Erythroblast (primary cell): ENCODE measurements around the gene KMT5C.

ENCODE experiments used
- GATA1 ChIP-seq: IDR thresholded peaks from 2 replicates; pipeline ENCODE4 v1.6.1; 2011; ENCODE audit warnings: low read depth, mild to moderate bottlenecking, control low read depth, low read length, moderate library complexity
- POLR2A ChIP-seq: IDR thresholded peaks from 2 replicates; pipeline ENCODE4 v1.6.1; 2011; ENCODE audit warnings: mild to moderate bottlenecking, low read length

DNA sequence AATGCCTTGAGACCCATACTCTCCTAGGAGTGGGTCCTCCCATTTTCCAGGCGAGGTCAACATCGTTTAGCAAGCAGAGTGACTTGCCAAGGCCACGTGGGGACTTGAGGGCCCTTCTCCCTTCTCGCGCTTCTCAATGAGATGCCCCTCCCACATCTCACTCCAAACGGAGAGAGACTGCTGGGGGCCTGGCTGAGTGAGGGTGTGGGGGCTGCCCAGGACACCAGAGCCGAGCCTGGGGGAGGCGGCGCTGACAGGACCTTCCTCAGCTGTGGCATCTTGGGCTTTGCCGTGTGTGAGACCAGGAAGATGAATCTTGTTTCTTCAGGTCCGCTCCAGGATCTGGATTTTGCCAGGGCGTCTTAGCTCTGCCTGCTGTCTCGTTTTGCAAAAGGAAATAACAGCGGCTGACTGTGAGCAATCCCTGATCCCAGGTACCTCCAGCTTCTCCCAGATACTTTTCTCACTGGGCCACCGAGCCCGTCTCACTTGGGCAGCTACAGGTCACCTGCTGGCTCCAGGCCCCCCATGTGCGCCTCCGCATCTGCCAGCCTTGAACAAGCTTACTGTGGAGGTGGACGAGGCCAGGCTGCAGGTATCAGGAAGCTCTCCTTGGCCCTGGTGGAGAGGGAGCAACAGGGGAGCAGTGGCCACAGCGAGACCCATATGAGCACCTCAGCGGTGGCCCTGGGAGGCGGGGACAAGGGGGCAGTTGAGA lies 8.8 kb downstream of the KMT5C start:
- TF ChIP-seq GATA1 (no peak), POLR2A (no peak)
